ENCODE measurements around the gene PXDN.

- no peak for TF ChIP-seq CTCF (conservative IDR thresholded peaks at IDR 0.05; ENCODE audit: low read length)
- no peak for TF ChIP-seq EZH2phosphoT487 (IDR thresholded peaks at IDR 0.05; ENCODE audit: borderline replicate concordance)
These were observed 135.3 kb downstream of the PXDN start for GRCh38 chr2:1609040-1609439.

All from Loucy (cell line).